GM19193 (cell line): Measurements from ENCODE around the gene XDH.

Source experiments
- POLR2A ChIP-seq: IDR thresholded peaks from 4 replicates; pipeline ENCODE4 v1.6.1; 2011; ENCODE audit not compliant: insufficient read depth, insufficient read length; ENCODE audit errors: extremely low read depth

XDH gene

GRCh38 chr2:31332521-31332920, 82.0 kb downstream of the XDH start:
- TF ChIP-seq POLR2A = no peak

GRCh38 chr2:31331156-31331555, 83.4 kb downstream of the XDH start:
- TF ChIP-seq POLR2A = no peak

GRCh38 chr2:31329081-31329625, 85.4 kb downstream of the XDH start:
- TF ChIP-seq POLR2A = no peak

GRCh38 chr2:31328026-31328425, 86.5 kb downstream of the XDH start:
- no peak for TF ChIP-seq POLR2A

- no peak for TF ChIP-seq POLR2A
These were observed 87.0 kb downstream of the XDH start for GRCh38 chr2:31327505-31327904.

GRCh38 chr2:31324016-31324633, 90.4 kb downstream of the XDH start:
- no peak for TF ChIP-seq POLR2A

- TF ChIP-seq POLR2A = no peak
These were observed 92.2 kb downstream of the XDH start for GRCh38 chr2:31322371-31322770.

GRCh38 chr2:31319406-31320175, 95.0 kb downstream of the XDH start:
- no peak for TF ChIP-seq POLR2A

- no peak for TF ChIP-seq POLR2A
These were observed 95.9 kb downstream of the XDH start for GRCh38 chr2:31318361-31319336.

GRCh38 chr2:31317396-31317795, 97.1 kb downstream of the XDH start:
- TF ChIP-seq POLR2A = no peak

- TF ChIP-seq POLR2A = no peak
These were observed 99.8 kb downstream of the XDH start for GRCh38 chr2:31314761-31315160.

- no peak for TF ChIP-seq POLR2A
These were observed 101.6 kb downstream of the XDH start for GRCh38 chr2:31312898-31313297.

- no peak for TF ChIP-seq POLR2A
These were observed 109.7 kb downstream of the XDH start for GRCh38 chr2:31304816-31305215.

- no peak for TF ChIP-seq POLR2A
These were observed 111.5 kb downstream of the XDH start for GRCh38 chr2:31302940-31303563.
